Mesenchymal stem cell (in vitro differentiated cells and primary cell): Measurements from ENCODE around the gene CCDC87.
"Not testable (repeated sequence)": the region's sequence is repeated elsewhere in the genome, so short reads cannot be mapped to it uniquely, and the experiment has no call there.

ENCODE experiments used
- DNase-seq: peaks from one replicate; pipeline ENCODE4 v3.0.0-alpha.2; 2013
- H2AFZ ChIP-seq: one replicate; pipeline ENCODE4 v1.6.1; 2013; ENCODE audit warnings: low read depth, mild to moderate bottlenecking, control low read depth, inconsistent platforms, low read length, moderate library complexity
- H2AK5ac ChIP-seq: 2 replicates; pipeline ENCODE4 v1.6.1; 2013; ENCODE audit warnings: low read length, moderate library complexity, mild to moderate bottlenecking, inconsistent platforms; ENCODE audit not compliant: severe bottlenecking
- H2BK120ac ChIP-seq: one replicate; pipeline ENCODE4 v1.6.1; 2013; ENCODE audit warnings: low read depth, mild to moderate bottlenecking, inconsistent platforms, low read length, moderate library complexity
- H2BK12ac ChIP-seq, 2 experiments: one replicate each; pipeline ENCODE4 v1.6.1; 2013; ENCODE audit warnings: inconsistent platforms in 2 of 2, low read length in 2 of 2, mild to moderate bottlenecking in 2 of 2, moderate library complexity in 2 of 2, control low read depth in 1 of 2
- H2BK15ac ChIP-seq: one replicate; pipeline ENCODE4 v1.6.1; 2013; ENCODE audit warnings: mild to moderate bottlenecking, low read depth, inconsistent platforms; ENCODE audit not compliant: poor library complexity, severe bottlenecking
- H2BK5ac ChIP-seq: 2 replicates; pipeline ENCODE4 v1.6.1; 2013; ENCODE audit warnings: low read depth, mild to moderate bottlenecking, low read length, control low read depth, inconsistent platforms; ENCODE audit not compliant: poor library complexity, severe bottlenecking
- H3K14ac ChIP-seq, 2 experiments: one replicate each; pipeline ENCODE4 v1.6.1; 2013; ENCODE audit warnings: inconsistent platforms in 2 of 2, low read length in 2 of 2, control low read depth in 1 of 2, mild to moderate bottlenecking in 1 of 2, moderate library complexity in 1 of 2
- H3K18ac ChIP-seq, 2 experiments: one replicate each; pipeline ENCODE4 v1.6.1; 2013; ENCODE audit warnings: inconsistent platforms in 2 of 2, low read length in 2 of 2, control low read depth in 1 of 2, low read depth in 1 of 2, mild to moderate bottlenecking in 1 of 2
- H3K23ac ChIP-seq, 2 experiments: one replicate each; pipeline ENCODE4 v1.6.1; 2013; ENCODE audit warnings: inconsistent platforms in 2 of 2, low read length in 2 of 2, mild to moderate bottlenecking in 2 of 2, moderate library complexity in 2 of 2, control low read depth in 1 of 2
- H3K27ac ChIP-seq: 2 replicates; pipeline ENCODE4 v1.5.1; 2013; ENCODE audit warnings: mild to moderate bottlenecking, moderate library complexity, low read length, control low read depth, inconsistent platforms; ENCODE audit not compliant: poor library complexity, severe bottlenecking
- H3K27me3 ChIP-seq, 2 experiments: 2 replicates each; pipeline versions ENCODE4 v1.6.1 to v1.7.0; 2013; ENCODE audit warnings: low read length in 2 of 2, mild to moderate bottlenecking in 2 of 2, moderate library complexity in 2 of 2, control low read depth in 1 of 2, inconsistent platforms in 1 of 2; ENCODE audit not compliant: control insufficient read depth in 1 of 2, insufficient read depth in 1 of 2
- H3K36me3 ChIP-seq, 2 experiments: 2 replicates each; pipeline versions ENCODE4 v1.6.1 to v1.7.0; 2013; ENCODE audit warnings: low read length in 2 of 2, control low read depth in 1 of 2, inconsistent platforms in 1 of 2, low read depth in 1 of 2, mild to moderate bottlenecking in 1 of 2; ENCODE audit not compliant: insufficient read depth in 2 of 2, control insufficient read depth in 1 of 2
- H3K4ac ChIP-seq, 2 experiments: one replicate each; pipeline ENCODE4 v1.6.1; 2013; ENCODE audit warnings: inconsistent platforms in 2 of 2, low read length in 2 of 2, mild to moderate bottlenecking in 2 of 2, moderate library complexity in 2 of 2, control low read depth in 1 of 2, low read depth in 1 of 2
- H3K4me1 ChIP-seq: 2 replicates; pipeline ENCODE4 v1.6.1; 2013; ENCODE audit warnings: low read depth, low read length, control low read depth; ENCODE audit not compliant: control insufficient read depth, insufficient read depth
- H3K4me2 ChIP-seq: 2 replicates; pipeline ENCODE4 v1.6.1; 2013; ENCODE audit warnings: low read length, mild to moderate bottlenecking, inconsistent platforms; ENCODE audit not compliant: poor library complexity, severe bottlenecking
- H3K4me3 ChIP-seq, 2 experiments: 2 replicates each; pipeline versions ENCODE4 v1.5.1 to v1.7.0; 2013; ENCODE audit warnings: low read length in 2 of 2, mild to moderate bottlenecking in 2 of 2, control low read depth in 1 of 2, low read depth in 1 of 2; ENCODE audit not compliant: insufficient read depth in 1 of 2
- H3K79me1 ChIP-seq: replicated peaks from 2 replicates; pipeline ENCODE4 v1.6.1; 2013; ENCODE audit warnings: mild to moderate bottlenecking, control low read depth, low read length, inconsistent platforms; ENCODE audit not compliant: poor library complexity, severe bottlenecking
- H3K9ac ChIP-seq: 2 replicates; pipeline ENCODE4 v1.7.0; 2013; ENCODE audit warnings: mild to moderate bottlenecking, low read length, moderate library complexity
- H3K9me3 ChIP-seq: 2 replicates; pipeline ENCODE4 v1.7.0; 2013; ENCODE audit warnings: mild to moderate bottlenecking, low read length; ENCODE audit not compliant: control insufficient read depth
- H4K8ac ChIP-seq: one replicate; pipeline ENCODE4 v1.6.1; 2013; ENCODE audit warnings: inconsistent platforms, mild to moderate bottlenecking, low read length, moderate library complexity
- H4K91ac ChIP-seq: one replicate; pipeline ENCODE4 v1.6.1; 2013; ENCODE audit warnings: mild to moderate bottlenecking, low read length, inconsistent platforms
- WGBS: methylation state at CpG from one replicate; pipeline ENCODE4 v1.1.7; 2013; ENCODE audit warnings: mixed read lengths; 5-methylcytosine and 5-hydroxymethylcytosine counted together

The CCDC87 gene

GRCh38 chr11:66546368-66546965 lies 46.4 kb downstream of the CCDC87 start, which contains the start of gene ACTN3:
TSS of gene ACTN3 (plus strand) at chr11:66546903. CDS start at chr11:66546938, 35 bp downstream.
- Histone ChIP-seq H3K79me1 (peaks cover 12% of the 10 kb centered on the region), H3K9ac (peak within 1 kb of the TSS; percentile 87), H2AK5ac (no peak within 1 kb of the TSS), H4K8ac (peak within 1 kb of the TSS; percentile 85), H3K23ac (peak within 1 kb of the TSS in 1 of 2 experiments; percentile 27), H2BK120ac (no peak within 1 kb of the TSS), H3K4ac (peak within 1 kb of the TSS; percentile 32 to 35), H2BK12ac (peak within 1 kb of the TSS in 1 of 2 experiments; percentile 37), H3K4me3 (peak within 1 kb of the TSS; percentile 86), H3K4me1 (peaks cover 23% of the 10 kb centered on the region), H3K27me3 (peaks cover 5 to 36% of the 10 kb centered on the region in 2 experiments), H2BK15ac (peak within 1 kb of the TSS; percentile 77), H3K27ac (no peak within 1 kb of the TSS), H2AFZ (peak within 1 kb of the TSS; percentile 88), H3K9me3 (no peaks in the 10 kb centered on the region), H3K14ac (no peak within 1 kb of the TSS), H4K91ac (no peak within 1 kb of the TSS), H3K36me3 (peaks cover 16 to 23% of the 10 kb centered on the region in 2 experiments), H3K18ac (peak within 1 kb of the TSS; percentile 67 to 76), H3K4me2 (peak within 1 kb of the TSS; percentile 81), H2BK5ac (no peak within 1 kb of the TSS)
- no peak for DNase-seq
- WGBS = 3% methylated on average over 35 of the region's 37 CpGs

- H2BK15ac ChIP-seq = peak within 1 kb of the TSS; percentile 77
- H3K4ac ChIP-seq = peak within 1 kb of the TSS; percentile 32 to 35
- H2BK12ac ChIP-seq = peak within 1 kb of the TSS in 1 of 2 experiments; percentile 37
- H3K14ac ChIP-seq = peak within 1 kb of the TSS in 1 of 2 experiments; percentile 87
- H3K4me2 ChIP-seq = peak within 1 kb of the TSS; percentile 81
- H3K79me1 ChIP-seq = peaks cover 12% of the 10 kb centered on the region
- H3K9me3 ChIP-seq = no peaks in the 10 kb centered on the region
- H3K23ac ChIP-seq = no peak within 1 kb of the TSS
- H3K36me3 ChIP-seq = peaks cover 19 to 26% of the 10 kb centered on the region in 2 experiments
- DNase-seq = peak; percentile 98
- H3K9ac ChIP-seq = peak within 1 kb of the TSS; percentile 87
- peak within 1 kb of the TSS; percentile 86 for H3K4me3 ChIP-seq
- H4K8ac ChIP-seq = peak within 1 kb of the TSS; percentile 85
- peak within 1 kb of the TSS; percentile 67 to 76 for H3K18ac ChIP-seq
- no peak within 1 kb of the TSS for H4K91ac ChIP-seq
- peak within 1 kb of the TSS; percentile 88 for H2AFZ ChIP-seq
- H3K27ac ChIP-seq = no peak within 1 kb of the TSS
- H2BK120ac ChIP-seq = no peak within 1 kb of the TSS
- WGBS = 1% methylated on average over 54 of the region's 71 CpGs
- peaks cover under 1 to 33% of the 10 kb centered on the region in 2 experiments for H3K27me3 ChIP-seq
- H2BK5ac ChIP-seq = no peak within 1 kb of the TSS
- no peak within 1 kb of the TSS for H2AK5ac ChIP-seq
- peaks cover 23% of the 10 kb centered on the region for H3K4me1 ChIP-seq
These were observed 47.0 kb downstream of the CCDC87 start, which contains the start of gene ZDHHC24 for GRCh38 chr11:66545701-66546367. TSS of gene ZDHHC24 (minus strand) at chr11:66546048. CDS start at chr11:66546003, 45 bp downstream.

GRCh38 chr11:66544952-66545351 lies 47.9 kb downstream of the CCDC87 start:
- 85% methylated on average over 14 of the region's 14 CpGs for WGBS
- H2AFZ ChIP-seq, H3K27ac ChIP-seq, DNase-seq, H2BK5ac ChIP-seq, H3K23ac ChIP-seq, H2BK12ac ChIP-seq, H2BK120ac ChIP-seq, H2AK5ac ChIP-seq, H4K8ac ChIP-seq, H2BK15ac ChIP-seq, H3K14ac ChIP-seq, H3K4ac ChIP-seq, H3K9me3 ChIP-seq, H4K91ac ChIP-seq, H3K18ac ChIP-seq: not testable (repeated sequence)
- Histone ChIP-seq H3K4me1 (peaks cover 23% of the 10 kb centered on the region), H3K36me3 (peaks cover 24 to 27% of the 10 kb centered on the region in 2 experiments), H3K4me2 (peak overlapping the region; percentile 81), H3K4me3 (peak overlapping the region in 1 of 2 experiments; percentile 86), H3K27me3 (peaks cover 0 to 27% of the 10 kb centered on the region in 2 experiments), H3K79me1 (peaks cover 12% of the 10 kb centered on the region), H3K9ac (peak overlapping the region; percentile 87)
